Measurements from ENCODE around the gene CGB5.
"Not testable (repeated sequence)": the region's sequence is repeated elsewhere in the genome, so short reads cannot be mapped to it uniquely, and the experiment has no call there.

The CGB5 gene

DNA sequence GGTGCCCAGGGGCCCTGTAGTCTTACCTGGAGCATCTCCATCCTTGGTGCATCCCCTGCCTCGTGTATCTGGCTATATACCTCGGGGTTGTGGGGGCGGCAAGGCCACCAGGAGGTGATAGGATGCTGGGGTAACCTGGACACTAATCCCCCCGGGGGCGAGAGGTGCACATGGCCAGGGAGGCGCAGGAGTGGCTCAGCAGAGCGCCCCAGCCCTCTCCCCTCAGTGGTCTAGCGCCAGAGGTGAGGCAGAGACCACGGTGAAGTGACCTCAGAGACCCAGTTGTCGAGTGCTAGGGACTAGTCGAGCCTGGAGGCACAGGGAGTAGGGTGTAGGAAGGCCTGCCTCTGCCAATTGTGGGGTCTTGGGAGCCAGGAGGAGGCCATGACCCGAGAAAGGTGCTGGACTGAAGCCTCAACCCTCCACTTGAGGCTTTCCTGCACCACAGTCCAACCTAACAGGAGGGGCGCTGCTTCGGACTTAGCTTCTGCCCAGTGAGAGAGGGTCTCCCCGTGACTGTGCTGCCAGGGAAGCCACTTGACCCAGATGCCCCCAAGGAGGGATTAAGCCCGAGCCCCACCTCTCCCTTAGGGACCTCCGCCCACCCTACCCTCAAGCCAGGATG lies 26.5 kb upstream of the CGB5 start, which contains the start of gene LHB:
Gene LHB, minus strand, starts transcription at position 51 of the 625 bp plus-strand sequence. Its CDS starts 10 bp downstream, at position 41.
- Histone ChIP-seq H3F3A (ENCODE audit: control insufficient read depth, insufficient read depth) (peaks cover 6% of the 10 kb centered on the region; the same call in 1 of the 2 replicates), H4K20me1 (ENCODE audit: control insufficient read depth, insufficient read depth, low read depth, low read length) (no peaks in the 10 kb centered on the region), H3K9me2 (replicated peaks; ENCODE audit: control insufficient read depth, low read length) (no peaks in the 10 kb centered on the region), H3K9me3 (ENCODE audit: control insufficient read depth, insufficient read depth, low read length) (no peaks in the 10 kb centered on the region), H3K4me3 (ENCODE audit: low read length) (peak within 1 kb of the TSS; percentile 65), H3K4me1 (ENCODE audit: control insufficient read depth, low read length) (peaks cover 45% of the 10 kb centered on the region), H3K27ac (ENCODE audit: low read depth, low read length) (no peak within 1 kb of the TSS), H3K79me2 (ENCODE audit: control insufficient read depth, low read length) (no peaks in the 10 kb centered on the region), H3K36me3 (ENCODE audit: control insufficient read depth, low read length) (peaks cover 33% of the 10 kb centered on the region), H3K27me3 (ENCODE audit: control insufficient read depth, low read length) (peaks cover 14% of the 10 kb centered on the region), H3K4me2 (ENCODE audit: low read length) (peak within 1 kb of the TSS; percentile 68)
- TF ChIP-seq, protein P1, sequence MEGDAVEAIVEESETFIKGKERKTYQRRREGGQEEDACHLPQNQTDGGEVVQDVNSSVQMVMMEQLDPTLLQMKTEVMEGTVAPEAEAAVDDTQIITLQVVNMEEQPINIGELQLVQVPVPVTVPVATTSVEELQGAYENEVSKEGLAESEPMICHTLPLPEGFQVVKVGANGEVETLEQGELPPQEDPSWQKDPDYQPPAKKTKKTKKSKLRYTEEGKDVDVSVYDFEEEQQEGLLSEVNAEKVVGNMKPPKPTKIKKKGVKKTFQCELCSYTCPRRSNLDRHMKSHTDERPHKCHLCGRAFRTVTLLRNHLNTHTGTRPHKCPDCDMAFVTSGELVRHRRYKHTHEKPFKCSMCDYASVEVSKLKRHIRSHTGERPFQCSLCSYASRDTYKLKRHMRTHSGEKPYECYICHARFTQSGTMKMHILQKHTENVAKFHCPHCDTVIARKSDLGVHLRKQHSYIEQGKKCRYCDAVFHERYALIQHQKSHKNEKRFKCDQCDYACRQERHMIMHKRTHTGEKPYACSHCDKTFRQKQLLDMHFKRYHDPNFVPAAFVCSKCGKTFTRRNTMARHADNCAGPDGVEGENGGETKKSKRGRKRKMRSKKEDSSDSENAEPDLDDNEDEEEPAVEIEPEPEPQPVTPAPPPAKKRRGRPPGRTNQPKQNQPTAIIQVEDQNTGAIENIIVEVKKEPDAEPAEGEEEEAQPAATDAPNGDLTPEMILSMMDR (IDR thresholded peaks at IDR 0.05; ENCODE audit: low read depth, low read length, poor library complexity, severe bottlenecking), result no peak
- TF ChIP-seq EZH2phosphoT487 (IDR thresholded peaks at IDR 0.05; ENCODE audit: borderline replicate concordance, low read length), result no peak

DNA sequence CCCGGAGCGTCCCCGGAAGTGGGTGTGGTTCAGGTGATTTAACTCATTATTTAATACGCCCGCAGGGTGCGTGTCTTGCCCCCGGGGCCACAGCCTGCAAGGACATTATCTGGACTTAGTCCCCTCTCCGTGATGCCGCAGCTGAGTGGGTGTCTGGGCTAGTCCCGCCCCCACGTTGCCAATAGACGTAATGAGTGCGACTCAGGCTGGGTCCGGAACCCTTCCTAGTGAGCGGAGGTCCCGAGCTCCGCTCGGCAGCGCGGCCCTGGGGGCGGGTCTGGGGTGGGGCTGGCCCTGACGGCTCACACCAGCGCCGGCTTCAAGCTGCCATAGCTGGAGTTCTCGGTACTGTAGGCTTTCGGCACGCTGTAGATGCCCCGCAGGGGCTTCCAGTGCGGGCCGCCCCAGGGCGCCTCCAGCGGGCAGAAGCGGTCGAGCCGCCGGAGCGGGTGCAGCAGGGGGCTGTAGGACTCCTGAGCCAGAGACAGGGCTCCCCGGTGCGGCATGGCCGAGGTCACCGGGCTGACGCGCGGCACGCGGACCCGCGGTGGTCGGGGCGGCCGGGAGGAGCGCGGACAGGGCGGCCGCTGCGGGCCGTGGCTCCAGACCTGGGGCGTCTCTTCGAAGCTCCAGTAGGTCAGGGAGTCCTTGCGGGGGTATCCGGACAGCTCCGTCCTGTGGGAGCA lies 25.8 kb upstream of the CGB5 start:
- Histone ChIP-seq H4K20me1 (ENCODE audit: control insufficient read depth, insufficient read depth, low read depth, low read length) (no peaks in the 10 kb centered on the region), H3K79me2 (ENCODE audit: control insufficient read depth, low read length) (no peaks in the 10 kb centered on the region), H3K27ac (ENCODE audit: low read depth, low read length) (no peak overlapping the region)

DNA sequence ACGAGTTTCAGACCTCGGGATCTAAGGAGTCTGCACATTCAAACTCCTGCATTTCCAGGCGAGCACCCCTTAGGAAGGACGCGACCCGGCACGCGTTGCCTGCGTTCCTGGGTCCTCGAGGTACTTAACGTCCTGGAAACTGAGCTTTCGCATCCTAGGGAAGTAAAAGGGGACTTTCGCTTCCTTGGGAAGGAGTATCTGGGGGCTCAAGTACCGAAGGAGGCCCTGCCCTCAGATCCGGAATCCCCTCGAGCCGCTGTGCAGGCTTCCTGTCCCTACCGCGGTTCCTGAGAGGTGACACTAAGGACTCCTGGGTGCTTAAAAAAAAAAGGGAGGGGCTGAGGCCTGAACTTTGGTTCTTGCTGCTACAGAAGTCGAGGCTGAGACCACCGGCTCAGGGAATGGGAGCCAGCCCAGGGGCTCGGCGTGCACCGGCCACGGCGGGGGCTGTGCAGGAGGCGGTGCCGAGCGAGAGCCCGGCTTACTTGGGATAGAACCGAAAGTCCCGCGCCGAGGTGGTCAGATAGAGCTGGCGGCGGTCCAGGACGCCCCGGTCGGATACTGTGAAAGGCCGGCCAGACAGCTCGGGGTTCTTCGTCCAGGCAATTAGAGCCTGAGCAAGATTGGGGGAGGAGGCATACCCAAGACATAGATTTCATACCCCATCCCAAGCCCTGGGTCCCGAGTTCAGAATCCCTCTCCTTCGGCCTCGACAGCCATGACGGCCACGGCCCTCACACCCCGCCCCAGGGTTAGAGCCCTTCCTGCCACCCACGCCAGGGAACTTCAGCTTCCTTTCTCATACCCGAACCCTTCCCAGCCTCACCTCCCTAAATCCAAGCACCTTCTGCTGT lies 25.0 kb upstream of the CGB5 start:
- H3K27ac ChIP-seq (ENCODE audit: low read depth, low read length); H3K79me2 ChIP-seq (ENCODE audit: control insufficient read depth, low read length); H3F3A ChIP-seq (ENCODE audit: control insufficient read depth, insufficient read depth); H3K9me3 ChIP-seq (ENCODE audit: control insufficient read depth, insufficient read depth, low read length); H3K9me2 ChIP-seq (replicated peaks; ENCODE audit: control insufficient read depth, low read length); H4K20me1 ChIP-seq (ENCODE audit: control insufficient read depth, insufficient read depth, low read depth, low read length): not testable (repeated sequence)
- H3K36me3 ChIP-seq (ENCODE audit: control insufficient read depth, low read length), result peaks cover 24% of the 10 kb centered on the region
- peak overlapping the region; percentile 68 for H3K4me2 ChIP-seq (ENCODE audit: low read length)
- 0 out of 2 replicates have a peak, but pooled peaks have one; percentile 0 for TF ChIP-seq EZH2phosphoT487 (IDR thresholded peaks at IDR 0.05; ENCODE audit: borderline replicate concordance, low read length)
- peak overlapping the region; percentile 65 for H3K4me3 ChIP-seq (ENCODE audit: low read length)
- H3K27me3 ChIP-seq (ENCODE audit: control insufficient read depth, low read length), result peaks cover 14% of the 10 kb centered on the region
- peaks cover 45% of the 10 kb centered on the region for H3K4me1 ChIP-seq (ENCODE audit: control insufficient read depth, low read length)

More for the DNA sequence above, 25.8 kb upstream of the CGB5 start:
- TF ChIP-seq EZH2phosphoT487 (IDR thresholded peaks at IDR 0.05; ENCODE audit: borderline replicate concordance, low read length), result peak; percentile 26; the same call in 1 of the 2 replicates
- TF ChIP-seq, protein P1 (IDR thresholded peaks at IDR 0.05; ENCODE audit: low read depth, low read length, poor library complexity, severe bottlenecking), result peak; percentile 64
- Histone ChIP-seq H3K36me3 (ENCODE audit: control insufficient read depth, low read length) (peaks cover 27% of the 10 kb centered on the region), H3K9me3 (ENCODE audit: control insufficient read depth, insufficient read depth, low read length) (no peaks in the 10 kb centered on the region), H3K27me3 (ENCODE audit: control insufficient read depth, low read length) (peaks cover 14% of the 10 kb centered on the region), H3F3A (ENCODE audit: control insufficient read depth, insufficient read depth) (peaks cover 6% of the 10 kb centered on the region; the same call in 1 of the 2 replicates), H3K4me2 (ENCODE audit: low read length) (peak overlapping the region; percentile 68), H3K4me1 (ENCODE audit: control insufficient read depth, low read length) (peaks cover 45% of the 10 kb centered on the region), H3K4me3 (ENCODE audit: low read length) (peak overlapping the region; percentile 65), H3K9me2 (replicated peaks; ENCODE audit: control insufficient read depth, low read length) (no peaks in the 10 kb centered on the region)

Measured in DOHH2 (cell line).